Naive thymus-derived CD4-positive, alpha-beta T cell (primary cell): ENCODE data around the gene SERPIND1. TPM values are rescaled to one million over a fixed set of nuclear protein-coding genes. Genes with fewer than 3 reads are reported as not detected.
"Not testable (repeated sequence)": the region's sequence is repeated elsewhere in the genome, so short reads cannot be mapped to it uniquely, and the experiment has no call there.

ENCODE experiments used
- ATAC-seq: fragments of 150-1000 bp; cut with Tn5 transposase; 2 replicates; pipeline ENCODE4 v1.10.0; 2021; ENCODE audit warnings: mild to moderate bottlenecking, moderate library complexity
- CTCF ChIA-PET: fragments of 350-600 bp; sonication (Branson Sonifier 250); formaldehyde crosslinking; loops from one replicate; lab custom pipeline; 2021; ENCODE audit warnings: antibody characterized with exemption; lab: Charles Lee
- POLR2A ChIA-PET: fragments of 350-600 bp; sonication (Branson Sonifier 250); formaldehyde crosslinking; loops from one replicate; lab custom pipeline; 2021; ENCODE audit warnings: antibody characterized with exemption, inconsistent platforms; lab: Charles Lee
- DNase-seq, 9 donors: peaks; one replicate each; pipeline versions ENCODE4 v3.0.0 to v3.0.0-alpha.2; 2020 to 2022; ENCODE audit warnings: mixed read lengths in 1 of 9
- H3K27ac ChIP-seq: one replicate; pipeline ENCODE4 v1.7.0; 2013; ENCODE audit warnings: mild to moderate bottlenecking, low read depth, low read length, moderate library complexity
- H3K27me3 ChIP-seq, 2 donors: one replicate each; pipeline ENCODE4 v1.7.0; 2013; ENCODE audit warnings: low read length in 2 of 2, mild to moderate bottlenecking in 2 of 2, moderate library complexity in 2 of 2; ENCODE audit not compliant: control insufficient read depth in 2 of 2, insufficient read depth in 2 of 2
- H3K36me3 ChIP-seq, 3 experiments: 1 replicate in 2 of 3; 2 replicates in 1 of 3; pipeline ENCODE4 v1.7.0; 2013; ENCODE audit warnings: low read length in 3 of 3, mild to moderate bottlenecking in 3 of 3, moderate library complexity in 1 of 3; ENCODE audit not compliant: insufficient read depth in 3 of 3, control insufficient read depth in 2 of 3
- H3K4me1 ChIP-seq, 2 donors: one replicate each; pipeline ENCODE4 v1.7.0; 2013; ENCODE audit warnings: low read length in 2 of 2, mild to moderate bottlenecking in 2 of 2, moderate library complexity in 1 of 2; ENCODE audit not compliant: control insufficient read depth in 2 of 2, insufficient read depth in 2 of 2
- H3K4me3 ChIP-seq: 2 replicates; pipeline ENCODE4 v1.7.0; 2013; ENCODE audit warnings: mild to moderate bottlenecking, low read length
- H3K9me3 ChIP-seq, 3 experiments: 1 replicate in 2 of 3; 2 replicates in 1 of 3; pipeline ENCODE4 v1.7.0; 2013; ENCODE audit warnings: low read length in 3 of 3; ENCODE audit not compliant: control insufficient read depth in 2 of 3
- H3K27ac Mint-ChIP-seq, 9 donors: one replicate each; pipeline ENCODE4 v1.8.0; 2020 to 2022; ENCODE audit warnings: mixed read lengths in 9 of 9, mild to moderate bottlenecking in 8 of 9, moderate library complexity in 5 of 9, inconsistent platforms in 2 of 9
- H3K27me3 Mint-ChIP-seq, 5 donors: one replicate each; pipeline ENCODE4 v1.8.0; 2021 to 2022; ENCODE audit warnings: mixed read lengths in 5 of 5, mild to moderate bottlenecking in 1 of 5
- H3K36me3 Mint-ChIP-seq, 5 donors: one replicate each; pipeline ENCODE4 v1.8.0; 2020 to 2022; ENCODE audit warnings: mixed read lengths in 5 of 5, mild to moderate bottlenecking in 3 of 5, inconsistent platforms in 1 of 5
- H3K4me1 Mint-ChIP-seq, 7 donors: one replicate each; pipeline ENCODE4 v1.8.0; 2020 to 2022; ENCODE audit warnings: mixed read lengths in 7 of 7, mild to moderate bottlenecking in 3 of 7, inconsistent platforms in 1 of 7
- H3K4me3 Mint-ChIP-seq, 10 donors: one replicate each; pipeline ENCODE4 v1.8.0; 2020 to 2022; ENCODE audit warnings: mild to moderate bottlenecking in 10 of 10, mixed read lengths in 10 of 10, moderate library complexity in 6 of 10, inconsistent platforms in 2 of 10
- H3K9me3 Mint-ChIP-seq, 11 donors: one replicate each; pipeline ENCODE4 v1.8.0; 2020 to 2022; ENCODE audit warnings: mixed read lengths in 11 of 11, mild to moderate bottlenecking in 4 of 11, inconsistent platforms in 1 of 11, moderate library complexity in 1 of 11
- intact Hi-C, 2 donors: fragments of 100-400 bp; cut with micrococcal nuclease; formaldehyde crosslinking; loops; one replicate each; pipeline ENCODE4 v1.15.1; 2023
- polyA plus RNA-seq, 2 donors: library from polyadenylated mRNA; unstranded; fragments of 300-500 nt; fragmentation: Illumina TruSeq; gene quantifications; one replicate each; pipeline ENCODE4 v1.2.3, GENCODE V29; 2021
- total RNA-seq, 6 experiments: library from RNA in 5 of 6; stranded (reverse) in 5 of 6; gene quantifications; 1 replicate in 5 of 6; 2 replicates in 1 of 6; pipeline ENCODE4 v1.2.3 and lab custom pipeline; 2021 to 2026

Gene SERPIND1
- total and polyA plus RNA-seq, 7 experiments from 2014 or later, result 0.09 to 0.10 TPM; not detected in 5

- ATAC-seq (no peak), DNase-seq (no peak)
- Mint-ChIP-seq H3K4me1 (peaks cover 2 to 16% (median 10%) of the 10 kb centered on the region in 7 donors), H3K27ac (no peak overlapping the region), H3K9me3 (no peaks in the 10 kb centered on the region), H3K36me3 (peaks cover 9 to 54% (median 34%) of the 10 kb centered on the region in 5 donors), H3K27me3 (no peaks in the 10 kb centered on the region), H3K4me3 (no peak overlapping the region)
- Histone ChIP-seq H3K4me3 (no peak overlapping the region), H3K27me3 (no peaks in the 10 kb centered on the region), H3K9me3 (no peaks in the 10 kb centered on the region), H3K4me1 (peaks cover 0 to 6% of the 10 kb centered on the region in 2 donors), H3K27ac (no peak overlapping the region), H3K36me3 (peaks cover 10 to 76% (median 14%) of the 10 kb centered on the region in 3 experiments)
- ChIA-PET CTCF (no interaction called here), POLR2A (no interaction called here)
- intact Hi-C loops, result no loop called here
Observed at GRCh38 chr22:20815477-20816050, 41.7 kb downstream of the SERPIND1 start.

GRCh38 chr22:20816559-20816958 is 42.6 kb downstream of the SERPIND1 start:
- peaks cover 14 to 70% (median 14%) of the 10 kb centered on the region in 3 experiments for H3K36me3 ChIP-seq
- H3K9me3 ChIP-seq, result no peaks in the 10 kb centered on the region
- Mint-ChIP-seq H3K27ac (peak overlapping the region in 1 of 9 donors; percentile 29), H3K9me3 (no peaks in the 10 kb centered on the region), H3K36me3 (peaks cover 9 to 48% (median 34%) of the 10 kb centered on the region in 5 donors), H3K4me1 (peaks cover 0 to 6% (median under 1%) of the 10 kb centered on the region in 7 donors), H3K4me3 (no peak overlapping the region), H3K27me3 (no peaks in the 10 kb centered on the region)
- no peaks in the 10 kb centered on the region for H3K4me1 ChIP-seq
- no peaks in the 10 kb centered on the region for H3K27me3 ChIP-seq
- DNase-seq (no peak), ATAC-seq (no peak)
- H3K27ac ChIP-seq, result no peak overlapping the region
- H3K4me3 ChIP-seq, result no peak overlapping the region
- CTCF ChIA-PET, result no interaction called here
- POLR2A ChIA-PET, result no interaction called here
- intact Hi-C loops, result no loop called here

GRCh38 chr22:20818471-20818870 is 44.6 kb downstream of the SERPIND1 start:
- H3K27me3 Mint-ChIP-seq, result no peaks in the 10 kb centered on the region
- DNase-seq (no peak), ATAC-seq (no peak)
- H3K27ac ChIP-seq, result no peak overlapping the region
- H3K4me3 ChIP-seq, result no peak overlapping the region
- CTCF ChIA-PET, result no interaction called here
- H3K4me1 Mint-ChIP-seq, result peaks cover 0 to 2% (median 0%) of the 10 kb centered on the region in 7 donors
- H3K4me3 Mint-ChIP-seq, result no peak overlapping the region
- no peaks in the 10 kb centered on the region for H3K27me3 ChIP-seq
- H3K4me1 ChIP-seq, result no peaks in the 10 kb centered on the region
- peaks cover 12 to 45% (median 27%) of the 10 kb centered on the region in 5 donors for H3K36me3 Mint-ChIP-seq
- H3K27ac Mint-ChIP-seq, result no peak overlapping the region
- H3K9me3 ChIP-seq, result no peaks in the 10 kb centered on the region
- intact Hi-C loops, result no loop called here
- H3K36me3 ChIP-seq, result peaks cover 11 to 57% (median 21%) of the 10 kb centered on the region in 3 experiments
- POLR2A ChIA-PET, result no interaction called here
- no peaks in the 10 kb centered on the region for H3K9me3 Mint-ChIP-seq

- H3K4me3 ChIP-seq, result no peak overlapping the region
- H3K36me3 Mint-ChIP-seq, result peaks cover 12 to 41% (median 21%) of the 10 kb centered on the region in 5 donors
- H3K9me3 ChIP-seq, result no peaks in the 10 kb centered on the region
- ChIA-PET CTCF (no interaction called here), POLR2A (no interaction called here)
- peaks cover 16 to 62% (median 25%) of the 10 kb centered on the region in 3 experiments for H3K36me3 ChIP-seq
- H3K27me3 Mint-ChIP-seq, result no peaks in the 10 kb centered on the region
- no peaks in the 10 kb centered on the region for H3K9me3 Mint-ChIP-seq
- H3K4me1 ChIP-seq, result no peaks in the 10 kb centered on the region
- H3K4me1 Mint-ChIP-seq, result peaks cover 0 to 2% (median 0%) of the 10 kb centered on the region in 7 donors
- H3K4me3 Mint-ChIP-seq, result no peak overlapping the region
- no peak for ATAC-seq
- peak overlapping the region in 1 of 9 donors; percentile 53 for H3K27ac Mint-ChIP-seq
- H3K27me3 ChIP-seq, result no peaks in the 10 kb centered on the region
- no peak overlapping the region for H3K27ac ChIP-seq
- DNase-seq, result no peak
- intact Hi-C loops, result no loop called here
Observed at GRCh38 chr22:20819471-20819870, 45.6 kb downstream of the SERPIND1 start.

- Mint-ChIP-seq H3K27ac (peak overlapping the region in 1 of 9 donors; percentile 36), H3K36me3 (peaks cover 12 to 48% (median 15%) of the 10 kb centered on the region in 5 donors)
- CTCF ChIA-PET, result interaction anchor here (1.0 to 1.2 kb wide), 3 partner anchors 9 to 153 kb away, joined by 3 read pairs; no protein-coding TSS in a partner anchor
- H3K9me3 ChIP-seq, DNase-seq, intact Hi-C loops, ATAC-seq, H3K4me3 Mint-ChIP-seq, H3K9me3 Mint-ChIP-seq, H3K27me3 Mint-ChIP-seq, H3K27me3 ChIP-seq, H3K4me1 ChIP-seq, POLR2A ChIA-PET, H3K4me3 ChIP-seq, H3K4me1 Mint-ChIP-seq, H3K27ac ChIP-seq: not testable (repeated sequence)
- H3K36me3 ChIP-seq, result peaks cover 16 to 61% (median 25%) of the 10 kb centered on the region in 3 experiments
Observed at GRCh38 chr22:20821717-20822239, 47.9 kb downstream of the SERPIND1 start.

GRCh38 chr22:20822240-20822639 is 48.3 kb downstream of the SERPIND1 start:
- CTCF ChIA-PET, result interaction anchor here (1.0 to 1.2 kb wide), 3 partner anchors 9 to 152 kb away, joined by 3 read pairs; no protein-coding TSS in a partner anchor

More at GRCh38 chr22:20822240-20822639, 48.3 kb downstream of the SERPIND1 start:
- Mint-ChIP-seq H3K27ac (peak overlapping the region in 2 of 9 donors; percentile 11 to 56), H3K4me3 (no peak overlapping the region), H3K27me3 (no peaks in the 10 kb centered on the region), H3K4me1 (peaks cover 0 to 1% (median 0%) of the 10 kb centered on the region in 7 donors), H3K36me3 (peaks cover 12 to 48% (median 18%) of the 10 kb centered on the region in 5 donors), H3K9me3 (no peaks in the 10 kb centered on the region)
- Histone ChIP-seq H3K9me3 (no peaks in the 10 kb centered on the region), H3K4me3 (no peak overlapping the region), H3K27ac (no peak overlapping the region), H3K4me1 (no peaks in the 10 kb centered on the region), H3K36me3 (peaks cover 16 to 56% (median 25%) of the 10 kb centered on the region in 3 experiments), H3K27me3 (no peaks in the 10 kb centered on the region)
- POLR2A ChIA-PET, result no interaction called here
- intact Hi-C loops, result no loop called here
- ATAC-seq, result no peak
- no peak for DNase-seq
